ENCODE data around the gene CDH20.
"Not testable (repeated sequence)": the region's sequence is repeated elsewhere in the genome, so short reads cannot be mapped to it uniquely, and the experiment has no call there.

Gene CDH20

GRCh38 chr18:61350578-61350977 lies 17.3 kb downstream of the CDH20 start:
- DNase-seq = no peak

GRCh38 chr18:61352059-61352458 lies 18.8 kb downstream of the CDH20 start:
- no peak for DNase-seq

- DNase-seq = no peak
Measured at GRCh38 chr18:61352611-61353010, 19.4 kb downstream of the CDH20 start.

GRCh38 chr18:61360404-61361383 lies 27.5 kb downstream of the CDH20 start:
- no peak for DNase-seq

GRCh38 chr18:61362511-61362910 lies 29.3 kb downstream of the CDH20 start:
- DNase-seq = no peak

GRCh38 chr18:61364953-61365352 lies 31.7 kb downstream of the CDH20 start:
- DNase-seq = no peak

GRCh38 chr18:61368001-61368400 lies 34.8 kb downstream of the CDH20 start:
- no peak for DNase-seq

- not testable (repeated sequence) for DNase-seq
Measured at GRCh38 chr18:61369671-61370070, 36.4 kb downstream of the CDH20 start.

- no peak for DNase-seq
Measured at GRCh38 chr18:61371111-61371510, 37.9 kb downstream of the CDH20 start.

GRCh38 chr18:61379827-61380226 lies 46.6 kb downstream of the CDH20 start:
- DNase-seq = no peak

GRCh38 chr18:61388010-61388409 lies 54.8 kb downstream of the CDH20 start:
- DNase-seq = no peak

GRCh38 chr18:61394983-61395382 lies 61.8 kb downstream of the CDH20 start:
- DNase-seq = no peak

GRCh38 chr18:61397222-61397621 lies 64.0 kb downstream of the CDH20 start:
- DNase-seq = no peak

GRCh38 chr18:61398961-61399705 lies 65.9 kb downstream of the CDH20 start:
- DNase-seq = no peak

GRCh38 chr18:61400016-61400635 lies 66.9 kb downstream of the CDH20 start:
- DNase-seq = no peak

GRCh38 chr18:61400716-61401115 lies 67.5 kb downstream of the CDH20 start:
- DNase-seq = no peak

- no peak for DNase-seq
Measured at GRCh38 chr18:61402726-61403125, 69.5 kb downstream of the CDH20 start.

GRCh38 chr18:61413396-61413795 lies 80.2 kb downstream of the CDH20 start:
- no peak for DNase-seq

- no peak for DNase-seq
Measured at GRCh38 chr18:61414086-61414485, 80.9 kb downstream of the CDH20 start.

- no peak for DNase-seq
Measured at GRCh38 chr18:61419763-61420162, 86.5 kb downstream of the CDH20 start.

GRCh38 chr18:61420218-61420885 lies 87.1 kb downstream of the CDH20 start:
- DNase-seq = no peak

- no peak for DNase-seq
Measured at GRCh38 chr18:61426492-61427053, 93.3 kb downstream of the CDH20 start.

- no peak for DNase-seq
Measured at GRCh38 chr18:61428266-61428665, 95.0 kb downstream of the CDH20 start.

All from NCI-H2029 treated with DMSO at 0.1 percent for 48 hours (cell line).